ENCODE results near the gene COL5A1. TPM values are rescaled to one million over a fixed set of nuclear protein-coding genes. Genes with fewer than 3 reads are reported as not detected.

The COL5A1 gene
- total and polyA plus RNA-seq, 2 experiments from 2014 or later, result 2.5 to 13.1 TPM

DNA sequence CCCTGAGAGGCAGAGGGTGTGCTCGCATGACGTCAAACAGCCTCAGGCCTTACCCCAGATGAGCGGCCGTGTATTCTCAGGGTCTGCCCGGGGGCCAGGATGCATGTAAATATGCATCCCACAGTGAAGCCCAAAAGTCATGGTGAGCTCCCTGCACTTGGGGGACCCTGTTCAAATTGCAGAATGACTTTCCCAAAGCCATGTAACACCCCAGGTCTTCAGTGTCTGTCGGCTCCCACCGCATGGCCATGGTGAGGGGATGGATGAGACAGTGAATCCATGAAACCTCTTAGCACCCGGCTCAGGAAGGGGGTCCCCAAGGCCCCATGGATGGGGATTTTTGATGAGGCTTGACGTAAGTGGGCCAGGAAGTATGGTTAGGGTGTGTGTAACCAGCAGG is 9.3 kb upstream of the COL5A1 start:
- no peak overlapping the region for H3K4me2 ChIP-seq
- no peak overlapping the region for H3K4me3 ChIP-seq
- H3K9me2 ChIP-seq (ENCODE audit: insufficient read depth), result no peaks in the 10 kb centered on the region
- no peak overlapping the region for H3K4me3 Mint-ChIP-seq
- peaks cover 15% of the 10 kb centered on the region for H3K4me1 Mint-ChIP-seq
- no peaks in the 10 kb centered on the region for H3K4me1 ChIP-seq (ENCODE audit: insufficient read depth)
- H3K79me2 ChIP-seq (replicated peaks; ENCODE audit: insufficient read depth), result no peaks in the 10 kb centered on the region
- TF ChIP-seq REST (IDR thresholded peaks at IDR 0.05; ENCODE audit: unreplicated experiment) (no peak), POLR2AphosphoS5 (IDR thresholded peaks at IDR 0.05; ENCODE audit: low read depth) (no peak), ZNF331 (CRISPR knock-in tag; IDR thresholded peaks at IDR 0.05; ENCODE audit: low read depth) (no peak), JUNB (IDR thresholded peaks at IDR 0.05; ENCODE audit: unreplicated experiment) (no peak), NANOG (IDR thresholded peaks at IDR 0.05; ENCODE audit: borderline replicate concordance) (no peak), ETS1 (IDR thresholded peaks at IDR 0.05) (no peak), CTCF (conservative IDR thresholded peaks at IDR 0.05; ENCODE audit: low read depth in 2 of 2) (no peak), EZH2 (IDR thresholded peaks at IDR 0.05; ENCODE audit: low read depth, unreplicated experiment) (no peak), CREB1 (CRISPR knock-in tag; IDR thresholded peaks at IDR 0.05; ENCODE audit: low read depth) (no peak), ZNF114 (CRISPR knock-in tag; IDR thresholded peaks at IDR 0.05) (no peak), EZH2phosphoT487 (IDR thresholded peaks at IDR 0.05; ENCODE audit: unreplicated experiment) (no peak), ZNF462 (CRISPR knock-in tag; IDR thresholded peaks at IDR 0.05) (no peak), STAT1 (IDR thresholded peaks at IDR 0.05; ENCODE audit: unreplicated experiment) (no peak)
- ATAC-seq, result no peak
- no peaks in the 10 kb centered on the region for H3K27me3 ChIP-seq (ENCODE audit: insufficient read depth)
- H3K36me3 Mint-ChIP-seq (ENCODE audit: low read depth), result no peaks in the 10 kb centered on the region; the same call in 2 of the 3 replicates
- no peak for DNase-seq (ENCODE audit: low spot score)
- H2AFZ ChIP-seq, result no peak overlapping the region
- no peak overlapping the region for H3K27ac ChIP-seq (ENCODE audit: low read depth)
- no peaks in the 10 kb centered on the region for H3K9me3 Mint-ChIP-seq
- peaks cover 14% of the 10 kb centered on the region for H3K27me3 Mint-ChIP-seq (ENCODE audit: insufficient read depth, low read depth, poor library complexity)
- H3K27ac Mint-ChIP-seq, result no peak overlapping the region
- no peaks in the 10 kb centered on the region for H3K36me3 ChIP-seq (ENCODE audit: insufficient read depth)
- no peaks in the 10 kb centered on the region for H3F3A ChIP-seq (replicated peaks; ENCODE audit: low read depth)
- H4K20me1 ChIP-seq (replicated peaks; ENCODE audit: insufficient read depth), result no peaks in the 10 kb centered on the region

Data from GM23338 (cell line).